Measurements from ENCODE around the gene TET1. TPM values are rescaled to one million over a fixed set of nuclear protein-coding genes. Genes with fewer than 3 reads are reported as not detected.
"Not testable (repeated sequence)": the region's sequence is repeated elsewhere in the genome, so short reads cannot be mapped to it uniquely, and the experiment has no call there.

Gene TET1
- total and polyA plus RNA-seq, 9 of the 15 experiments (the other 6 are each of a cell fraction or from before 2014, with no cell fraction given): 2.6 to 21.3 (median 11.6) TPM

- peaks cover 12% of the 10 kb centered on the region for H3K79me2 ChIP-seq (ENCODE audit: control insufficient read depth, insufficient read depth, low read length)
- CTCF ChIA-PET (ENCODE audit: low intra/inter-chr PET ratio); H3K9me3 ChIP-seq (replicated peaks; ENCODE audit: control insufficient read depth, insufficient read depth, low read depth, low read length); DNase-seq (ENCODE audit: extremely low read depth in 1 of 4, low spot score in 3 of 4); BruUV-seq (replicated peaks); ATAC-seq; H3K9me1 ChIP-seq (ENCODE audit: control insufficient read depth, insufficient read depth, low read length); H3K4me3 ChIP-seq; H2AFZ ChIP-seq (ENCODE audit: low read depth, low read length); in situ Hi-C loops (cut with MboI); H4K20me1 ChIP-seq (replicated peaks; ENCODE audit: control insufficient read depth, insufficient read depth, low read length); FAIRE-seq; H3K27me3 ChIP-seq (ENCODE audit: control insufficient read depth in 2 of 2, insufficient read depth in 2 of 2, low read length in 2 of 2): not testable (repeated sequence)
- intact Hi-C loops (cut with micrococcal nuclease): loop anchor here (2.0 kb wide), 1 partner anchor 55 kb away; the partner anchor contains the start of gene DNA2
- POLR2A ChIA-PET: interaction anchor here (0.8 kb wide), 1 partner anchor 192 kb away, joined by 3 read pairs; the partner anchor contains the start of gene PBLD
- peak overlapping the region; percentile 28; the same call in 1 of the 3 replicates for H3K27ac ChIP-seq (ENCODE audit: extremely low read depth, low read depth, low read length)
- H3K9ac ChIP-seq (ENCODE audit: insufficient read depth in 1 of 2, low read depth in 2 of 2, low read length in 2 of 2): peak overlapping the region in 1 of 2 experiments; percentile 53; a peak in 2 of 4 replicates
- TF ChIP-seq MAX (CRISPR knock-in tag; IDR thresholded peaks at IDR 0.05) (peak; percentile 38; the same call in 1 of the 2 replicates), HDAC1 (IDR thresholded peaks at IDR 0.05) (0 out of 4 replicates have a peak, but pooled peaks of 1 of the 2 experiments have one; percentile 14), CBFA2T3 (IDR thresholded peaks at IDR 0.05) (peak; percentile 43), MNT (conservative IDR thresholded peaks at IDR 0.05) (peak; percentile 49 to 74; a peak in 3 of 4 replicates), CXXC5 (CRISPR knock-in tag; IDR thresholded peaks at IDR 0.05) (peak; percentile 26; the same call in 1 of the 2 replicates), EP400 (IDR thresholded peaks at IDR 0.05) (peak; percentile 29; the same call in 1 of the 2 replicates), SMAD4 (CRISPR knock-in tag; conservative IDR thresholded peaks at IDR 0.05) (0 out of 2 replicates have a peak, but pooled peaks have one; percentile 20), L3MBTL2 (IDR thresholded peaks at IDR 0.05) (0 out of 2 replicates have a peak, but pooled peaks have one; percentile 13), ZNF592 (IDR thresholded peaks at IDR 0.05) (peak; percentile 89)
- peaks cover under 1 to 18% of the 10 kb centered on the region in 2 experiments; a peak in 2 of 5 replicates for H3K4me1 ChIP-seq (replicated peaks in 1 of 2; ENCODE audit: control insufficient read depth in 2 of 2, insufficient read depth in 2 of 2, low read length in 2 of 2)
- H3K36me3 ChIP-seq (ENCODE audit: control insufficient read depth, insufficient read depth, low read length): peaks cover 24% of the 10 kb centered on the region; the same call in 2 of the 3 replicates
- peak overlapping the region; percentile 99 for H3K4me2 ChIP-seq (ENCODE audit: insufficient read depth, low read length)
- WGBS (ENCODE audit: insufficient coverage, low coverage, missing lambda C conversion rate): 24% methylated on average over 3 of the region's 5 CpGs
These were observed 34.6 kb upstream of the TET1 start for GRCh38 chr10:68525490-68526038.

All from K562 (cell line).